SK-N-SH treated with all-trans-retinoic acid at 6 μM for 48 hours (cell line): ENCODE measurements around the gene CCR1.

Experiments used
- ATAC-seq: fragments of 200-7000 bp; cut with Tn5 transposase; 3 replicates; pipeline ENCODE4 v1.9.1; 2020; ENCODE audit warnings: mild to moderate bottlenecking, moderate library complexity
- ARNTL ChIP-seq: fragments of 450-650 bp; formaldehyde crosslinking; IDR thresholded peaks from 2 replicates; pipeline ENCODE4 v1.5.0; 2020; ENCODE audit warnings: low read depth, mild to moderate bottlenecking, moderate library complexity, borderline replicate concordance
- BACH2 ChIP-seq: fragments of 250-450 bp; sonication (Bioruptor Pico); IDR thresholded peaks from 2 replicates; pipeline ENCODE4 v1.9.0; 2021; ENCODE audit warnings: mild to moderate bottlenecking, borderline replicate concordance
- CSDC2 ChIP-seq: fragments of 250-450 bp; sonication (Bioruptor Pico); IDR thresholded peaks from 2 replicates; pipeline ENCODE4 v1.5.0; 2020; ENCODE audit warnings: mild to moderate bottlenecking, moderate library complexity
- CSRNP3 ChIP-seq: fragments of 250-450 bp; sonication (Bioruptor Pico); IDR thresholded peaks from 2 replicates; pipeline ENCODE4 v1.5.1; 2021; ENCODE audit warnings: mild to moderate bottlenecking, moderate library complexity
- ESRRG ChIP-seq: fragments of 250-450 bp; sonication (Bioruptor Pico); IDR thresholded peaks from 2 replicates; pipeline ENCODE4 v1.6.1; 2021; ENCODE audit warnings: mild to moderate bottlenecking
- GLIS3 ChIP-seq: fragments of 250-450 bp; sonication (Bioruptor Pico); IDR thresholded peaks from 2 replicates; pipeline ENCODE4 v1.5.0; 2020; ENCODE audit warnings: mild to moderate bottlenecking, moderate library complexity
- ISL1 ChIP-seq: fragments of 250-450 bp; sonication (Bioruptor Pico); IDR thresholded peaks from 2 replicates; pipeline ENCODE4 v2.1.2; 2022; ENCODE audit warnings: mild to moderate bottlenecking, moderate library complexity
- OSR1 ChIP-seq: fragments of 250-450 bp; sonication (Bioruptor Pico); IDR thresholded peaks from 2 replicates; pipeline ENCODE4 v1.8.0; 2022; ENCODE audit warnings: moderate library complexity, mild to moderate bottlenecking, inconsistent platforms
- PATZ1 ChIP-seq: fragments of 250-450 bp; sonication (Bioruptor Pico); IDR thresholded peaks from 2 replicates; pipeline ENCODE4 v1.8.0; 2020; ENCODE audit warnings: mild to moderate bottlenecking, moderate library complexity, borderline replicate concordance
- RARB ChIP-seq: fragments of 250-450 bp; sonication (Bioruptor Pico); IDR thresholded peaks from 2 replicates; pipeline ENCODE4 v1.8.0; 2021; ENCODE audit warnings: mild to moderate bottlenecking, moderate library complexity
- TOX ChIP-seq: fragments of 250-450 bp; sonication (Bioruptor Pico); IDR thresholded peaks from 2 replicates; pipeline ENCODE4 v1.8.0; 2021; ENCODE audit warnings: mild to moderate bottlenecking, moderate library complexity, borderline replicate concordance
- ZC3H10 ChIP-seq: fragments of 250-450 bp; sonication (Bioruptor Pico); IDR thresholded peaks from 2 replicates; pipeline ENCODE4 v1.5.1; 2021; ENCODE audit warnings: mild to moderate bottlenecking, moderate library complexity
- ZFP3 ChIP-seq: fragments of 250-450 bp; sonication (Bioruptor Pico); IDR thresholded peaks from 2 replicates; pipeline ENCODE4 v1.5.0; 2020; ENCODE audit warnings: mild to moderate bottlenecking, moderate library complexity
- ZFP30 ChIP-seq: fragments of 450-650 bp; formaldehyde crosslinking; IDR thresholded peaks from 2 replicates; pipeline ENCODE4 v1.5.0; 2022; ENCODE audit warnings: mild to moderate bottlenecking, moderate library complexity
- ZNF565 ChIP-seq: fragments of 450-650 bp; formaldehyde crosslinking; conservative IDR thresholded peaks from 2 replicates; pipeline ENCODE4 v1.5.0; 2020; ENCODE audit warnings: low read depth, mild to moderate bottlenecking, moderate library complexity
- ZNF70 ChIP-seq: fragments of 450-650 bp; formaldehyde crosslinking; IDR thresholded peaks from 2 replicates; pipeline ENCODE4 v1.5.0; 2020; ENCODE audit warnings: mild to moderate bottlenecking, moderate library complexity
- TF ChIP-seq, protein P1 (sequence below): fragments of 250-450 bp; sonication (Bioruptor Pico); IDR thresholded peaks from 2 replicates; pipeline ENCODE4 v1.5.1; 2020; ENCODE audit warnings: low read depth, mild to moderate bottlenecking, moderate library complexity
- TF ChIP-seq, protein P2 (sequence below): fragments of 250-450 bp; sonication (Bioruptor Pico); IDR thresholded peaks from 2 replicates; pipeline ENCODE4 v1.8.0; 2021; ENCODE audit warnings: low read depth, mild to moderate bottlenecking, moderate library complexity, borderline replicate concordance
- TF ChIP-seq, protein P3 (sequence below): fragments of 250-450 bp; sonication (Bioruptor Pico); IDR thresholded peaks from 2 replicates; pipeline ENCODE4 v1.5.0; 2020; ENCODE audit warnings: mild to moderate bottlenecking, moderate library complexity

The CCR1 gene

GRCh38 chr3:46221391-46221790, 13.3 kb upstream of the CCR1 start:
- no peak for ATAC-seq
- TF ChIP-seq PATZ1 (CRISPR knock-in tag): no peak
- TF ChIP-seq CSDC2 (CRISPR knock-in tag): no peak
- TF ChIP-seq OSR1 (CRISPR knock-in tag): no peak
- no peak for TF ChIP-seq CSRNP3 (CRISPR knock-in tag)
- no peak for TF ChIP-seq RARB
- TF ChIP-seq ARNTL: no peak
- TF ChIP-seq, protein P1, sequence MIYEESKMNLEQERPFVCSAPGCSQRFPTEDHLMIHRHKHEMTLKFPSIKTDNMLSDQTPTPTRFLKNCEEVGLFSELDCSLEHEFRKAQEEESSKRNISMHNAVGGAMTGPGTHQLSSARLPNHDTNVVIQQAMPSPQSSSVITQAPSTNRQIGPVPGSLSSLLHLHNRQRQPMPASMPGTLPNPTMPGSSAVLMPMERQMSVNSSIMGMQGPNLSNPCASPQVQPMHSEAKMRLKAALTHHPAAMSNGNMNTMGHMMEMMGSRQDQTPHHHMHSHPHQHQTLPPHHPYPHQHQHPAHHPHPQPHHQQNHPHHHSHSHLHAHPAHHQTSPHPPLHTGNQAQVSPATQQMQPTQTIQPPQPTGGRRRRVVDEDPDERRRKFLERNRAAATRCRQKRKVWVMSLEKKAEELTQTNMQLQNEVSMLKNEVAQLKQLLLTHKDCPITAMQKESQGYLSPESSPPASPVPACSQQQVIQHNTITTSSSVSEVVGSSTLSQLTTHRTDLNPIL (CRISPR knock-in tag): no peak
- no peak for TF ChIP-seq BACH2 (CRISPR knock-in tag)
- TF ChIP-seq ZNF70 (CRISPR knock-in tag): no peak
- TF ChIP-seq ISL1: no peak
- no peak for TF ChIP-seq ESRRG (CRISPR knock-in tag)
- no peak for TF ChIP-seq ZFP30 (CRISPR knock-in tag)
- TF ChIP-seq ZFP3 (CRISPR knock-in tag): no peak
- TF ChIP-seq, protein P2, sequence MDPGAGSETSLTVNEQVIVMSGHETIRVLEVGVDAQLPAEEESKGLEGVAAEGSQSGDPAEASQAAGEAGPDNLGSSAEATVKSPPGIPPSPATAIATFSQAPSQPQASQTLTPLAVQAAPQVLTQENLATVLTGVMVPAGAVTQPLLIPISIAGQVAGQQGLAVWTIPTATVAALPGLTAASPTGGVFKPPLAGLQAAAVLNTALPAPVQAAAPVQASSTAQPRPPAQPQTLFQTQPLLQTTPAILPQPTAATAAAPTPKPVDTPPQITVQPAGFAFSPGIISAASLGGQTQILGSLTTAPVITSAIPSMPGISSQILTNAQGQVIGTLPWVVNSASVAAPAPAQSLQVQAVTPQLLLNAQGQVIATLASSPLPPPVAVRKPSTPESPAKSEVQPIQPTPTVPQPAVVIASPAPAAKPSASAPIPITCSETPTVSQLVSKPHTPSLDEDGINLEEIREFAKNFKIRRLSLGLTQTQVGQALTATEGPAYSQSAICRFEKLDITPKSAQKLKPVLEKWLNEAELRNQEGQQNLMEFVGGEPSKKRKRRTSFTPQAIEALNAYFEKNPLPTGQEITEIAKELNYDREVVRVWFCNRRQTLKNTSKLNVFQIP (CRISPR knock-in tag): no peak

DNA sequence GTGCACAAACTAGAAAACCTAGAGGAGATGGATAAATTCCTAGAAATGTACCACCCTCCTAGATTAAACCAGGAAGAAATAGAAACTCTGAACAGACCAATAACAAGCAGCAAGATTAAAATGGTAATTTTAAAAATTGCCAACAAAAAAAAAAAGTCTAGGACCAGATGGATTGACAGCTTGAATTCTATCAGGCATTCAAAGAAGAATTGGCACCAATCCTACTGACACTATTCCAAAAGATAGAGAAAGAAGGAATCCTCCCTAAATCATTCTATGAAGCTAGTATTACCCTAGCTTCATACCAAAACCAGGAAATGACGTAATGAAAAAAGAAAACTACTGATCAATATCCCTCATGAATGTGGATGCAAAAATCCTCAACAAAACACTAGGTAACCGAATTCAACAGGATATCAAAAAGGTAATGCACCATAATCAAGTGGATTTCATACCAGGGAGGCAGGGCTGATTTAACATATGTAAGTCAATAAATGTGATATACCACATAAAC, 10.1 kb upstream of the CCR1 start:
- no peak for TF ChIP-seq CSDC2 (CRISPR knock-in tag)
- no peak for TF ChIP-seq CSRNP3 (CRISPR knock-in tag)
- no peak for TF ChIP-seq ESRRG (CRISPR knock-in tag)
- TF ChIP-seq ZNF565 (CRISPR knock-in tag): no peak
- TF ChIP-seq, protein P2 (CRISPR knock-in tag): no peak
- no peak for TF ChIP-seq GLIS3 (CRISPR knock-in tag)
- TF ChIP-seq, protein P3, sequence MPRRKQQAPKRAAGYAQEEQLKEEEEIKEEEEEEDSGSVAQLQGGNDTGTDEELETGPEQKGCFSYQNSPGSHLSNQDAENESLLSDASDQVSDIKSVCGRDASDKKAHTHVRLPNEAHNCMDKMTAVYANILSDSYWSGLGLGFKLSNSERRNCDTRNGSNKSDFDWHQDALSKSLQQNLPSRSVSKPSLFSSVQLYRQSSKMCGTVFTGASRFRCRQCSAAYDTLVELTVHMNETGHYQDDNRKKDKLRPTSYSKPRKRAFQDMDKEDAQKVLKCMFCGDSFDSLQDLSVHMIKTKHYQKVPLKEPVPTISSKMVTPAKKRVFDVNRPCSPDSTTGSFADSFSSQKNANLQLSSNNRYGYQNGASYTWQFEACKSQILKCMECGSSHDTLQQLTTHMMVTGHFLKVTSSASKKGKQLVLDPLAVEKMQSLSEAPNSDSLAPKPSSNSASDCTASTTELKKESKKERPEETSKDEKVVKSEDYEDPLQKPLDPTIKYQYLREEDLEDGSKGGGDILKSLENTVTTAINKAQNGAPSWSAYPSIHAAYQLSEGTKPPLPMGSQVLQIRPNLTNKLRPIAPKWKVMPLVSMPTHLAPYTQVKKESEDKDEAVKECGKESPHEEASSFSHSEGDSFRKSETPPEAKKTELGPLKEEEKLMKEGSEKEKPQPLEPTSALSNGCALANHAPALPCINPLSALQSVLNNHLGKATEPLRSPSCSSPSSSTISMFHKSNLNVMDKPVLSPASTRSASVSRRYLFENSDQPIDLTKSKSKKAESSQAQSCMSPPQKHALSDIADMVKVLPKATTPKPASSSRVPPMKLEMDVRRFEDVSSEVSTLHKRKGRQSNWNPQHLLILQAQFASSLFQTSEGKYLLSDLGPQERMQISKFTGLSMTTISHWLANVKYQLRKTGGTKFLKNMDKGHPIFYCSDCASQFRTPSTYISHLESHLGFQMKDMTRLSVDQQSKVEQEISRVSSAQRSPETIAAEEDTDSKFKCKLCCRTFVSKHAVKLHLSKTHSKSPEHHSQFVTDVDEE (CRISPR knock-in tag): no peak
- no peak for TF ChIP-seq ZNF70 (CRISPR knock-in tag)
- TF ChIP-seq TOX (CRISPR knock-in tag): no peak
- TF ChIP-seq ZC3H10 (CRISPR knock-in tag): no peak
- TF ChIP-seq BACH2 (CRISPR knock-in tag): no peak
- no peak for TF ChIP-seq ZFP30 (CRISPR knock-in tag)
- no peak for TF ChIP-seq OSR1 (CRISPR knock-in tag)
- TF ChIP-seq, protein P1 (CRISPR knock-in tag): no peak
- TF ChIP-seq, all 23 proteins: peak for 0
- no peak for ATAC-seq
